Measurements from ENCODE around the gene LPIN1. TPM values are rescaled to one million over a fixed set of nuclear protein-coding genes. Genes with fewer than 3 reads are reported as not detected.

LPIN1 gene
- total and polyA plus RNA-seq, 2 of the 8 experiments (the other 6 are each of a cell fraction or from before 2014, with no cell fraction given): 4.3 to 9.8 TPM

DNA sequence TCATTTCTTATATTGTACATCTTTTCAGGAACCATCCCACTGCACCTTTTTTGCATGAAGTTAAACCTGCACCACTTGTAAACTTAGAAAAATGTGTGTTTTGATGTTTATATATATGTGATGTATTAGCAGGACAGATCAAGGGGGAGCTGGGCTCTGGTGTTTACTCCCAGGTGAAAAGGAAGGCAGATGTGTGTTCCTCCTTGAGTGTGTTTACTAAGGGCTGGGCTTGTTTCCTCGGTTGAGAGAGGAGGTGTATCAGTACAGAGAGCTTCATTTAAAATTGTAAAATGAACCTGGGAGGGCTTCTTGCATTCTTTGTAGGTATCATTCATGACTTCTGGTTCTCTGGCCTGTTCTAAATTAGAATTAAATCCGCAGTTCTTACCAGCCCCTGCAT is 14.8 kb downstream of the LPIN1 start:
- Histone ChIP-seq H3K27ac (ENCODE audit: low read depth, low read length) (no peak overlapping the region), H2BK20ac (ENCODE audit: low read length) (no peak overlapping the region), H3K4me1 (replicated peaks in 1 of 4; ENCODE audit: control insufficient read depth in 3 of 4, insufficient read depth in 4 of 4, low read length in 3 of 4) (no peaks in the 10 kb centered on the region; a peak in 1 of 7 replicates), H3K9me3 (ENCODE audit: insufficient read depth in 2 of 2, low read depth in 1 of 2, low read length in 1 of 2) (peaks cover 0 to 10% of the 10 kb centered on the region in 2 experiments; a peak in 2 of 4 replicates), H3K4me2 (ENCODE audit: insufficient read depth in 1 of 2, low read depth in 2 of 2, low read length in 2 of 2) (no peak overlapping the region), H3K79me1 (ENCODE audit: low read depth, low read length) (no peaks in the 10 kb centered on the region), H3K18ac (ENCODE audit: extremely low read depth, low read length) (no peak overlapping the region), H2BK15ac (ENCODE audit: low read length) (no peak overlapping the region), H3K23me2 (ENCODE audit: low read depth, low read length) (no peaks in the 10 kb centered on the region), H2BK5ac (ENCODE audit: low read depth, low read length) (no peak overlapping the region), H2BK120ac (replicated peaks; ENCODE audit: low read depth, low read length) (no peak overlapping the region), H3K9ac (replicated peaks in 1 of 4; ENCODE audit: extremely low read depth in 1 of 4, low read depth in 3 of 4, low read length in 3 of 4) (no peak overlapping the region), H3K23ac (ENCODE audit: insufficient read length) (no peak overlapping the region), H3K79me2 (ENCODE audit: control insufficient read depth in 1 of 2, insufficient read depth in 2 of 2, low read length in 2 of 2) (no peaks in the 10 kb centered on the region), H4K5ac (ENCODE audit: insufficient read length, low read depth, low read length) (no peak overlapping the region), H4K91ac (replicated peaks; ENCODE audit: insufficient read length, low read length) (no peak overlapping the region), H2AK5ac (ENCODE audit: low read depth, low read length) (no peak overlapping the region), H2BK12ac (ENCODE audit: low read depth, low read length) (no peak overlapping the region), H3K4ac (replicated peaks; ENCODE audit: insufficient read length, low read depth, low read length) (no peak overlapping the region), H3K27me3 (replicated peaks in 1 of 4; ENCODE audit: control insufficient read depth in 3 of 4, extremely low read depth in 1 of 4, insufficient read depth in 3 of 4, low read length in 3 of 4) (no peaks in the 10 kb centered on the region), H2AFZ (ENCODE audit: low read length) (no peak overlapping the region), H4K8ac (ENCODE audit: extremely low read depth, insufficient read depth, low read length) (no peak overlapping the region), H3K14ac (ENCODE audit: insufficient read length) (no peak overlapping the region), H3K36me3 (ENCODE audit: control insufficient read depth in 2 of 4, insufficient read depth in 4 of 4, low read length in 3 of 4) (peaks cover 0 to 6% (median 2%) of the 10 kb centered on the region in 4 experiments; a peak in 2 of 8 replicates), H3K4me3 (ENCODE audit: extremely low read depth in 1 of 4, insufficient read depth in 2 of 4, low read depth in 3 of 4, low read length in 4 of 4) (no peak overlapping the region), H4K20me1 (replicated peaks in 1 of 2; ENCODE audit: control insufficient read depth in 1 of 2, insufficient read depth in 2 of 2, low read length in 2 of 2) (no peaks in the 10 kb centered on the region), H3K56ac (replicated peaks; ENCODE audit: insufficient read length, low read depth, low read length) (no peak overlapping the region)
- POLR2A ChIA-PET (ENCODE audit: partially characterized antibody): interaction anchor here (0.6 to 0.7 kb wide), 2 partner anchors 8 to 14 kb away, joined by 3 read pairs; no protein-coding TSS in a partner anchor
- no peak for FAIRE-seq
- CTCF ChIA-PET (ENCODE audit: partially characterized antibody): interaction anchor here (0.6 to 1.8 kb wide), 7 partner anchors 12 to 29 kb away, joined by 3 to 6 read pairs (median 4); partner anchors contain the start of gene LPIN1
- TF ChIP-seq FOSL1 (IDR thresholded peaks at IDR 0.05; ENCODE audit: insufficient read depth, low read depth, low read length) (no peak), RBBP5 (IDR thresholded peaks at IDR 0.05; ENCODE audit: borderline replicate concordance, low read depth, low read length) (no peak)
- no peak for DNase-seq (ENCODE audit: low read depth in 1 of 2, low spot score in 2 of 2)
- WGBS, 2 experiments (ENCODE audit: extremely low coverage in 1 of 2, insufficient coverage in 1 of 2, insufficient read length in 1 of 2, insufficient replicate concordance in 2 of 2, low coverage in 1 of 2, low lambda C conversion rate in 2 of 2, missing lambda C conversion rate in 1 of 2): 87% methylated on average over 2 of the region's 2 CpGs; no CpG with 5 or more reads in 1 of the 2 experiments

All from H1 (cell line).